SU-DHL-6 (cell line): ENCODE data around the gene MEIOC.
"Not testable (repeated sequence)": the region's sequence is repeated elsewhere in the genome, so short reads cannot be mapped to it uniquely, and the experiment has no call there.

Experiments
- H2AFZ ChIP-seq: fragments of 200-600 bp; sonication (generic); 2 replicates; pipeline ENCODE4 v1.6.1; 2014; ENCODE audit warnings: low read depth, mild to moderate bottlenecking, moderate library complexity, mixed read lengths, antibody characterized with exemption, low read length; ENCODE audit not compliant: severe bottlenecking
- H3F3A ChIP-seq: fragments of 200-600 bp; shearing (Covaris generic); 2 replicates; pipeline ENCODE4 v1.6.0; 2016; ENCODE audit warnings: antibody characterized with exemption, mild to moderate bottlenecking; ENCODE audit not compliant: insufficient read depth
- H3K27ac ChIP-seq: fragments of 200-600 bp; sonication (generic); 2 replicates; pipeline ENCODE4 v1.5.1; 2016; ENCODE audit warnings: low read depth, mild to moderate bottlenecking, low read length, moderate library complexity, mixed read lengths
- H3K27me3 ChIP-seq: fragments of 200-600 bp; sonication (generic), shearing (Covaris generic); 2 replicates; pipeline ENCODE4 v1.6.0; 2014; ENCODE audit warnings: mild to moderate bottlenecking, low read length
- H3K36me3 ChIP-seq: fragments of 200-600 bp; sonication (generic); 2 replicates; pipeline ENCODE4 v1.6.1; 2014; ENCODE audit warnings: mild to moderate bottlenecking, low read length, mixed read lengths
- H3K4me2 ChIP-seq: fragments of 300-600, 200-600 bp; shearing (Covaris generic), sonication (generic); 2 replicates; pipeline ENCODE4 v1.6.0; 2014; ENCODE audit warnings: low read length, low read depth, mild to moderate bottlenecking; ENCODE audit not compliant: poor library complexity, severe bottlenecking
- H3K4me3 ChIP-seq: fragments of 200-600 bp; sonication (generic); 2 replicates; pipeline ENCODE4 v1.5.1; 2014; ENCODE audit warnings: antibody characterized with exemption, low read length, mild to moderate bottlenecking, mixed read lengths; ENCODE audit not compliant: insufficient read depth, poor library complexity, severe bottlenecking
- H3K79me2 ChIP-seq: fragments of 200-600 bp; sonication (generic); 2 replicates; pipeline ENCODE4 v1.6.1; 2014; ENCODE audit warnings: mild to moderate bottlenecking, low read length, moderate library complexity; ENCODE audit not compliant: insufficient read depth
- H3K9ac ChIP-seq: fragments of 200-600 bp; sonication (generic); 2 replicates; pipeline ENCODE4 v1.7.0; 2014; ENCODE audit warnings: mild to moderate bottlenecking, low read length
- H3K9me2 ChIP-seq: fragments of 200-600 bp; sonication (generic); replicated peaks from 2 replicates; pipeline ENCODE4 v1.6.1; 2014; ENCODE audit warnings: low read length; ENCODE audit not compliant: insufficient read depth
- H3K9me3 ChIP-seq: fragments of 200-600 bp; sonication (generic); 2 replicates; pipeline ENCODE4 v1.6.1; 2014; ENCODE audit warnings: low read length, mixed read lengths; ENCODE audit not compliant: insufficient read depth
- H4K20me1 ChIP-seq: fragments of 200-600 bp; sonication (generic); 2 replicates; pipeline ENCODE4 v1.6.1; 2014; ENCODE audit warnings: low read depth, mild to moderate bottlenecking, antibody characterized with exemption, low read length, moderate library complexity, mixed read lengths
- EZH2phosphoT487 ChIP-seq: fragments of 200-600 bp; sonication (generic), shearing (Covaris generic); conservative IDR thresholded peaks from 2 replicates; pipeline ENCODE4 v1.6.1; 2018; ENCODE audit warnings: mild to moderate bottlenecking, antibody characterized with exemption, low read length, moderate library complexity, mixed read lengths
- TF ChIP-seq, protein P1 (sequence below): fragments of 200-600 bp; sonication (generic); IDR thresholded peaks from one replicate; pipeline ENCODE4 v1.5.1; 2017; ENCODE audit warnings: antibody characterized with exemption, mild to moderate bottlenecking, low read length, moderate library complexity; ENCODE audit not compliant: insufficient read depth, poor library complexity, severe bottlenecking

MEIOC gene

DNA sequence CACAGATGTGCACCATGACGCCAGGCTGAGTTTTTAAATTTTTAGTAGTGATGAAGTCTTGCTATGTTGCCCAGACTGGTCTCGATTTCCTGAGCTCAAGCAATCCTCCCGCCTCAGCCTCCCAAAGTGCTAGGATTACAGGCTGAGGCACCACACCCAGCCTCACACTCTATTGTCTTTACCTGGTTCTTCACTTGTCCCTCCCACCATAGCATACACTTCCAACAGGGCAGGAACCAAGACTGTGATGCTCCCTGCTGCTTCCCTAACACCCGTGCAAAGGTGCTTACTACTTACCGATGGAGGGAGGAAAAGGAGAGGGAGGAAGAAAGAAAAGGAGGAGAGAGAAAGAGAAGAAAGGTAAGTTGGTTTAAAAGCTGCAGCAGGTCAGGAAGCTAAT lies 41.4 kb upstream of the MEIOC start:
- Histone ChIP-seq H3K9ac (no peak overlapping the region), H3K27ac (no peak overlapping the region), H3K4me3 (no peak overlapping the region), H3F3A (no peaks in the 10 kb centered on the region), H3K9me3 (no peaks in the 10 kb centered on the region), H3K4me2 (no peak overlapping the region), H3K9me2 (no peaks in the 10 kb centered on the region), H2AFZ (no peak overlapping the region), H3K27me3 (no peaks in the 10 kb centered on the region), H3K36me3 (no peaks in the 10 kb centered on the region), H4K20me1 (no peaks in the 10 kb centered on the region), H3K79me2 (no peaks in the 10 kb centered on the region)
- TF ChIP-seq EZH2phosphoT487, result no peak
- TF ChIP-seq, protein P1, sequence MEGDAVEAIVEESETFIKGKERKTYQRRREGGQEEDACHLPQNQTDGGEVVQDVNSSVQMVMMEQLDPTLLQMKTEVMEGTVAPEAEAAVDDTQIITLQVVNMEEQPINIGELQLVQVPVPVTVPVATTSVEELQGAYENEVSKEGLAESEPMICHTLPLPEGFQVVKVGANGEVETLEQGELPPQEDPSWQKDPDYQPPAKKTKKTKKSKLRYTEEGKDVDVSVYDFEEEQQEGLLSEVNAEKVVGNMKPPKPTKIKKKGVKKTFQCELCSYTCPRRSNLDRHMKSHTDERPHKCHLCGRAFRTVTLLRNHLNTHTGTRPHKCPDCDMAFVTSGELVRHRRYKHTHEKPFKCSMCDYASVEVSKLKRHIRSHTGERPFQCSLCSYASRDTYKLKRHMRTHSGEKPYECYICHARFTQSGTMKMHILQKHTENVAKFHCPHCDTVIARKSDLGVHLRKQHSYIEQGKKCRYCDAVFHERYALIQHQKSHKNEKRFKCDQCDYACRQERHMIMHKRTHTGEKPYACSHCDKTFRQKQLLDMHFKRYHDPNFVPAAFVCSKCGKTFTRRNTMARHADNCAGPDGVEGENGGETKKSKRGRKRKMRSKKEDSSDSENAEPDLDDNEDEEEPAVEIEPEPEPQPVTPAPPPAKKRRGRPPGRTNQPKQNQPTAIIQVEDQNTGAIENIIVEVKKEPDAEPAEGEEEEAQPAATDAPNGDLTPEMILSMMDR, result no peak

DNA sequence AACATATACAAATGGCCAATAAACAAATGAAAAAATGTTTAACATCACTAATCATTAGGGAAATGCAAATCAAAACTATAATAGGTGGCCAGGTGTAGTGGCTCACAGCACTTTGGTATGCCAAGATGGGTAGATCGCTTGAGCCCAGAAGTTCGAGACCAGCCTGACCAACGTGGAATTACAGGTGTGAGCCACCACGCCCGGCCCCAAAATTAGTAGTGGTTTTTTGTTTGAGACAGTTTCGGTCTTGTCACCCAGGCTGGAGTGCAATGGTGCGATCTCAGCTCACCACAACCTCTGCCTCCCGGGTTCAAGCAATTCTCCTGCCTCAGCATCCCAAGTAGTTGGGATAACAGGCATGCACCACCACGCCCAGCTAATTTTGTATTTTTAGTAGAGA lies 37.6 kb upstream of the MEIOC start:
- not testable (repeated sequence) for H3F3A ChIP-seq, H3K9ac ChIP-seq, H3K9me3 ChIP-seq, H3K27me3 ChIP-seq, H3K4me2 ChIP-seq, H2AFZ ChIP-seq, H3K79me2 ChIP-seq, H3K4me3 ChIP-seq, H3K36me3 ChIP-seq, H3K9me2 ChIP-seq, H4K20me1 ChIP-seq, H3K27ac ChIP-seq

DNA sequence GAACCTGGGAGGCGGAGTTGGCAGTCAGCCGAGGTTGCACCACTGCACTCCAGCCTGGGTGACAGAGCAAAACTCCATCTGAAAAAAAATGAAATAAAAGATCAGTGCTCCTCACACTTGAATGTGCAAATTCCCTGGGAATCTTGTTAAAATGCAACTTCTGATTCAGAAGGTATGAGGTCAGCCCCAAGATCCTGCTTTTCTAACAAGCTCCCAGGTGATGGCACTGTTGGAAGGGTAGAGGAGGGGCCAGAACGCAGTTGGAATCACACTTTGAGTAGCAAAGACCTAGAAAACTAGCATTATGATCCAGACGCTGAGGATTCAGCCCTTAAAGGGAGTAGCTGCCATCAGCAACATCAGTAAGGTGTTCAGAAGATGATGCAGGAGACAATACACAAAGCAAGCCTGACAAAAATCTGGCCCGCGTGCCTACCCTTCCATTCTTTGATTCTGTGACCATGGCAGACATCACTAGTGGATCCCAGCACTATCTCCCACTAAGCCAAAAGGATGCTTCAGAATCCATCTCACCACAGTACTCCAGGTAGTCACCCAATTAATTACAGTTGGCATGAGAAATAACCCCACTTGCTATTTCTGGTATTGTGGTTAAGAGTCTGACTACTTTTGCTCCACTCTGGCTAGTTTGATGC lies 33.1 kb upstream of the MEIOC start:
- H3K4me2 ChIP-seq, result no peak overlapping the region
- H3K9ac ChIP-seq, result no peak overlapping the region
- no peaks in the 10 kb centered on the region for H3K9me2 ChIP-seq
- no peak overlapping the region for H2AFZ ChIP-seq
- H3K27me3 ChIP-seq, result no peaks in the 10 kb centered on the region
- no peaks in the 10 kb centered on the region for H4K20me1 ChIP-seq
- H3K4me3 ChIP-seq, result no peak overlapping the region
- no peaks in the 10 kb centered on the region for H3K36me3 ChIP-seq
- H3K79me2 ChIP-seq, result no peaks in the 10 kb centered on the region
- TF ChIP-seq, protein P1, result no peak
- no peak for TF ChIP-seq EZH2phosphoT487
- H3K9me3 ChIP-seq, result no peaks in the 10 kb centered on the region
- no peak overlapping the region for H3K27ac ChIP-seq
- no peaks in the 10 kb centered on the region for H3F3A ChIP-seq

DNA sequence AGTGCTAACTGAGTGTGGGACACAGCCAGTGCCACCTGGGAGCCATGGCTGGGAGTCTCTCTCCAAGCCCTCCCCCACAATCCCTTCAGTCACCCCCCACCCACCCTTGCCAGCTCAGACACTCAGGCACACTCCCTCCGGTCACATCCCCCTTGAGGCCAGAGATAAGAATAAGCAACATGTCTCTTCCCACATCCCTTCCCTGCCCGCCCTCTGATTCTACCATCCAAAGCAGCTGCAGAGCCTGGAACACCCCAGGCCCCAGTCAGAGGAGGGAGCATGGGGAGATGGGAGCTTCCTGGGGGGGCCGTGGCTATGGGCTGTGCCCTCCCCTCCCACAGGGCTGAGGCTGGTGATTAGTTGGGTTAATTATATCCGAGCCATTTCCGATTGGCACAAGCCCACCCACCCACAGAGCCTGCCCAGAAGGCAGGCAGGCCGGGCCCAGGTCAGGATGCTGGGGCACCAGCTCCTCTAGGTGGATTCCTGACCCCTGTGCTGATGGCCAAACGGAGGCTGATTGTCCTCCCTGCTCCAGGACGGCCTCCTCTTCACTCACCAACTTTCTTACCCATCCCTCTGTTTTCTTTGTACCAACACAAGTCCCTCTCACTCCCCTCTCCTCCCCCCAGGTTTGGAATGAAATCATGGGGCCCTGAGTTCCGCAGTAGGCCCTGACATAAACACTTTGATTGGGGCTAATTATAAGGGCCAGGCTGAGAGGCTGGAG lies 28.6 kb upstream of the MEIOC start:
- H3K4me3 ChIP-seq, result no peak overlapping the region
- H3K27ac ChIP-seq, result peak overlapping the region; percentile 82; the same call in 1 of the 2 replicates
- peak overlapping the region; percentile 87 for H3K4me2 ChIP-seq

More for the DNA sequence above, 28.6 kb upstream of the MEIOC start:
- Histone ChIP-seq H3F3A (no peaks in the 10 kb centered on the region), H2AFZ (peak overlapping the region; percentile 95), H3K79me2 (no peaks in the 10 kb centered on the region), H3K36me3 (no peaks in the 10 kb centered on the region), H3K9me3 (no peaks in the 10 kb centered on the region), H4K20me1 (no peaks in the 10 kb centered on the region), H3K9me2 (no peaks in the 10 kb centered on the region), H3K27me3 (no peaks in the 10 kb centered on the region), H3K9ac (peak overlapping the region; percentile 50)
- TF ChIP-seq, protein P1, result no peak
- no peak for TF ChIP-seq EZH2phosphoT487
